Left kidney (tissue), 2 donors: ENCODE results near the gene SLC1A3. TPM values are rescaled to one million over a fixed set of nuclear protein-coding genes. Genes with fewer than 3 reads are reported as not detected.
A peak's percentile ranks its signal among the peaks of the same experiment; 100 is the strongest.

Source experiments
- DNase-seq: peaks from one replicate; pipeline ENCODE4 v3.0.0-alpha.2; 2013
- polyA plus RNA-seq: library from polyadenylated mRNA; unstranded; fragments of 120-200 nt; gene quantifications from one replicate; pipeline ENCODE4 v1.2.1, GENCODE V29; 2013; ENCODE audit not compliant: insufficient read length

The SLC1A3 gene
- polyA plus RNA-seq, 1 donor, result 3.5 TPM

GRCh38 chr5:36717131-36717695 lies 110.8 kb downstream of the SLC1A3 start:
- DNase-seq, result no peak

GRCh38 chr5:36719282-36719681 lies 112.9 kb downstream of the SLC1A3 start:
- no peak for DNase-seq

GRCh38 chr5:36720688-36721087 lies 114.3 kb downstream of the SLC1A3 start:
- no peak for DNase-seq

GRCh38 chr5:36721664-36722235 lies 115.3 kb downstream of the SLC1A3 start:
- DNase-seq, result no peak

GRCh38 chr5:36722900-36723299 lies 116.5 kb downstream of the SLC1A3 start:
- no peak for DNase-seq

- DNase-seq, result no peak
These were observed 117.5 kb downstream of the SLC1A3 start for GRCh38 chr5:36723912-36724311.

GRCh38 chr5:36724467-36725332 lies 118.3 kb downstream of the SLC1A3 start:
- DNase-seq, result no peak

GRCh38 chr5:36726317-36726716 lies 119.9 kb downstream of the SLC1A3 start:
- no peak for DNase-seq

GRCh38 chr5:36726767-36727166 lies 120.4 kb downstream of the SLC1A3 start:
- no peak for DNase-seq

GRCh38 chr5:36728697-36729543 lies 122.5 kb downstream of the SLC1A3 start:
- DNase-seq, result peak; percentile 77

GRCh38 chr5:36730537-36731216 lies 124.3 kb downstream of the SLC1A3 start:
- DNase-seq, result no peak

GRCh38 chr5:36733183-36733582 lies 126.8 kb downstream of the SLC1A3 start:
- no peak for DNase-seq

GRCh38 chr5:36734422-36734821 lies 128.0 kb downstream of the SLC1A3 start:
- no peak for DNase-seq

GRCh38 chr5:36735891-36736290 lies 129.5 kb downstream of the SLC1A3 start:
- no peak for DNase-seq
